Hepatocyte (in vitro differentiated cells): ENCODE data around the gene OPCML. TPM values are rescaled to one million over a fixed set of nuclear protein-coding genes. Genes with fewer than 3 reads are reported as not detected.
A peak's percentile ranks its signal among the peaks of the same experiment; 100 is the strongest.

Source experiments
- DNase-seq: peaks from one replicate; pipeline ENCODE4 v3.0.0-alpha.2; 2016; ENCODE audit warnings: low spot score
- H2AFZ ChIP-seq: fragments of 200-600 bp; sonication (generic); 2 replicates; pipeline ENCODE4 v1.6.0; 2016; ENCODE audit warnings: antibody characterized with exemption, mild to moderate bottlenecking
- H3K27ac ChIP-seq: fragments of 200-600 bp; sonication (generic); 2 replicates; pipeline ENCODE4 v1.5.1; 2016; ENCODE audit warnings: mild to moderate bottlenecking
- H3K27me3 ChIP-seq: fragments of 200-600 bp; sonication (generic); 2 replicates; pipeline ENCODE4 v1.6.1; 2016
- H3K36me3 ChIP-seq: fragments of 200-600 bp; sonication (generic); replicated peaks from 2 replicates; pipeline ENCODE4 v1.5.1; 2016; ENCODE audit warnings: low read depth; ENCODE audit not compliant: insufficient read depth
- H3K4me1 ChIP-seq: fragments of 200-600 bp; sonication (generic); 2 replicates; pipeline ENCODE4 v1.5.1; 2016; ENCODE audit warnings: mild to moderate bottlenecking, moderate library complexity; ENCODE audit not compliant: insufficient read depth
- H3K4me2 ChIP-seq: fragments of 200-600 bp; sonication (generic); 2 replicates; pipeline ENCODE4 v1.6.0; 2016
- H3K4me3 ChIP-seq: fragments of 200-600 bp; sonication (generic); 2 replicates; pipeline ENCODE4 v1.5.1; 2016; ENCODE audit warnings: mild to moderate bottlenecking
- H3K79me2 ChIP-seq: fragments of 200-600 bp; sonication (generic); 2 replicates; pipeline ENCODE4 v1.6.0; 2017; ENCODE audit warnings: mild to moderate bottlenecking
- H3K9me2 ChIP-seq: fragments of 200-600 bp; sonication (generic); replicated peaks from 2 replicates; pipeline ENCODE4 v1.6.0; 2017; ENCODE audit warnings: mild to moderate bottlenecking; ENCODE audit not compliant: insufficient read depth
- H3K9me3 ChIP-seq: fragments of 200-600 bp; sonication (generic); 2 replicates; pipeline ENCODE4 v1.5.1; 2016; ENCODE audit warnings: low read depth, mild to moderate bottlenecking
- H4K20me1 ChIP-seq: fragments of 200-600 bp; sonication (generic); 2 replicates; pipeline ENCODE4 v1.6.0; 2016; ENCODE audit warnings: mild to moderate bottlenecking; ENCODE audit not compliant: insufficient read depth, poor library complexity, severe bottlenecking
- EZH2 ChIP-seq: fragments of 200-600 bp; sonication (generic); IDR thresholded peaks from 2 replicates; pipeline ENCODE4 v1.6.1; 2016; ENCODE audit warnings: antibody characterized with exemption, mild to moderate bottlenecking, borderline replicate concordance
- EZH2phosphoT487 ChIP-seq: fragments of 200-600 bp; sonication (generic); IDR thresholded peaks from one replicate; pipeline ENCODE4 v1.6.1; 2018; ENCODE audit warnings: antibody characterized with exemption, mild to moderate bottlenecking, low read depth, moderate library complexity; ENCODE audit not compliant: unreplicated experiment, severe bottlenecking
- WGBS: methylation state at CpG from one replicate; pipeline ENCODE4 v1.1.6; 2016; ENCODE audit warnings: low lambda C conversion rate; ENCODE audit errors: missing lambda C conversion rate; 5-methylcytosine and 5-hydroxymethylcytosine counted together
- polyA plus RNA-seq: library from polyadenylated mRNA; unstranded; fragments of >200 nt; fragmentation: Nextera tagmentation; extraction: Ambion mirVana; gene quantifications from 2 replicates; pipeline ENCODE4 v1.2.1, GENCODE V29; 2016
- total RNA-seq: library from RNA; depleted of rRNA; stranded (reverse); fragments of >200 nt; gene quantifications from 2 replicates; pipeline ENCODE4 v1.2.3, GENCODE V29; 2014
- TF ChIP-seq, protein P1 (sequence below): fragments of 200-600 bp; sonication (generic); IDR thresholded peaks from 2 replicates; pipeline ENCODE4 v1.5.1; 2016; ENCODE audit warnings: antibody characterized with exemption, mild to moderate bottlenecking; ENCODE audit not compliant: poor library complexity

Gene OPCML
- total and polyA plus RNA-seq, 2 experiments from 2014 or later = 0.37 to 0.98 TPM

DNA sequence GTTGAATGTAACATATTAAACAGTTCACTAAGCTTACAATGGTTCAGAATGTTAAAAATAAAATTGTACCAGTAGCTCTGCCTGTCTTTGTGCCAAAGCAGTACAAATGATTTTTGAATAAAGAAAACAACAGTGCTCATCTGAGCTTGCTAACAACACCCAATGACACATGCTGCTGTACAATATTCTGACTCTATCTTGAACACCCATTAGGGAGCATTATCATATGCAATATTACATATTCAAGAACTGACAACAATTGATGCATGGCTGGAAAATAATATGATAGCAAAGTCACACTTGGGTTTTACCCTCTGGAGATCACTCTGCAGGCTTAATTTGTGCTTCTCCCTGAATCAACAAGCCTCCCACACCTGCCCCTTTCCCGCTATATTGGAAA lies 953.7 kb downstream of the OPCML start:
- H3K9me2 ChIP-seq = no peaks in the 10 kb centered on the region
- H3K9me3 ChIP-seq = no peaks in the 10 kb centered on the region
- DNase-seq = no peak
- no peaks in the 10 kb centered on the region for H3K27me3 ChIP-seq
- no peak overlapping the region for H2AFZ ChIP-seq
- no peaks in the 10 kb centered on the region for H3K79me2 ChIP-seq
- H3K36me3 ChIP-seq = no peaks in the 10 kb centered on the region
- H3K4me2 ChIP-seq = no peak overlapping the region
- WGBS = 95% methylated on average over 1 of the region's 1 CpG
- H3K4me1 ChIP-seq = no peaks in the 10 kb centered on the region
- no peak overlapping the region for H3K4me3 ChIP-seq
- TF ChIP-seq EZH2 (no peak), EZH2phosphoT487 (no peak)
- TF ChIP-seq, protein P1, sequence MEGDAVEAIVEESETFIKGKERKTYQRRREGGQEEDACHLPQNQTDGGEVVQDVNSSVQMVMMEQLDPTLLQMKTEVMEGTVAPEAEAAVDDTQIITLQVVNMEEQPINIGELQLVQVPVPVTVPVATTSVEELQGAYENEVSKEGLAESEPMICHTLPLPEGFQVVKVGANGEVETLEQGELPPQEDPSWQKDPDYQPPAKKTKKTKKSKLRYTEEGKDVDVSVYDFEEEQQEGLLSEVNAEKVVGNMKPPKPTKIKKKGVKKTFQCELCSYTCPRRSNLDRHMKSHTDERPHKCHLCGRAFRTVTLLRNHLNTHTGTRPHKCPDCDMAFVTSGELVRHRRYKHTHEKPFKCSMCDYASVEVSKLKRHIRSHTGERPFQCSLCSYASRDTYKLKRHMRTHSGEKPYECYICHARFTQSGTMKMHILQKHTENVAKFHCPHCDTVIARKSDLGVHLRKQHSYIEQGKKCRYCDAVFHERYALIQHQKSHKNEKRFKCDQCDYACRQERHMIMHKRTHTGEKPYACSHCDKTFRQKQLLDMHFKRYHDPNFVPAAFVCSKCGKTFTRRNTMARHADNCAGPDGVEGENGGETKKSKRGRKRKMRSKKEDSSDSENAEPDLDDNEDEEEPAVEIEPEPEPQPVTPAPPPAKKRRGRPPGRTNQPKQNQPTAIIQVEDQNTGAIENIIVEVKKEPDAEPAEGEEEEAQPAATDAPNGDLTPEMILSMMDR = no peak
- no peaks in the 10 kb centered on the region for H4K20me1 ChIP-seq
- no peak overlapping the region for H3K27ac ChIP-seq

DNA sequence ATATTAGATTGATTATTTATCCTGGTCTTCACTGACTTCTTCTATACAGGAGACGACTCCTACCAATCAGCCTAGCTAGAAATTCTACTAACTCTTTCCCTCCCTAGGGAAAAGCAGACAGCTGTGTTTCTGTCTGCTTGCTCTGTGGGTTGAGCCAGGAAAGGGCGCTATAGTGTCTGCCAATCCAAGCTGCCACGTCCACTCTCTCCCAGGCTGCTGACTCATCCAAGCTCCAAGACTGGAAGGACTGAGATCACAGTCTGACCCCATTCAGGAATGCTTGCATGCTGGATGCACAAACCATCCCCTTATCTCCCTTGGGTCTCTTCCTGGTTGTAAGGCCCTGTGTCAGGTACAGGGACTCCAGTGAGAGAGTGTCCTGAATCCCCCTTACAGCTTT lies 955.6 kb downstream of the OPCML start:
- H3K27me3 ChIP-seq = no peaks in the 10 kb centered on the region
- H4K20me1 ChIP-seq = no peaks in the 10 kb centered on the region
- H3K36me3 ChIP-seq = no peaks in the 10 kb centered on the region
- no peaks in the 10 kb centered on the region for H3K4me1 ChIP-seq
- H3K27ac ChIP-seq = peak overlapping the region; percentile 76
- H3K4me2 ChIP-seq = no peak overlapping the region
- WGBS = 58% methylated on average over 3 of the region's 3 CpGs
- H3K9me3 ChIP-seq = no peaks in the 10 kb centered on the region
- peak overlapping the region; percentile 9 for H2AFZ ChIP-seq
- H3K4me3 ChIP-seq = no peak overlapping the region
- H3K79me2 ChIP-seq = no peaks in the 10 kb centered on the region
- TF ChIP-seq, protein P1 = peak; percentile 9
- TF ChIP-seq EZH2 = no peak
- no peaks in the 10 kb centered on the region for H3K9me2 ChIP-seq
- DNase-seq = peak; percentile 85

DNA sequence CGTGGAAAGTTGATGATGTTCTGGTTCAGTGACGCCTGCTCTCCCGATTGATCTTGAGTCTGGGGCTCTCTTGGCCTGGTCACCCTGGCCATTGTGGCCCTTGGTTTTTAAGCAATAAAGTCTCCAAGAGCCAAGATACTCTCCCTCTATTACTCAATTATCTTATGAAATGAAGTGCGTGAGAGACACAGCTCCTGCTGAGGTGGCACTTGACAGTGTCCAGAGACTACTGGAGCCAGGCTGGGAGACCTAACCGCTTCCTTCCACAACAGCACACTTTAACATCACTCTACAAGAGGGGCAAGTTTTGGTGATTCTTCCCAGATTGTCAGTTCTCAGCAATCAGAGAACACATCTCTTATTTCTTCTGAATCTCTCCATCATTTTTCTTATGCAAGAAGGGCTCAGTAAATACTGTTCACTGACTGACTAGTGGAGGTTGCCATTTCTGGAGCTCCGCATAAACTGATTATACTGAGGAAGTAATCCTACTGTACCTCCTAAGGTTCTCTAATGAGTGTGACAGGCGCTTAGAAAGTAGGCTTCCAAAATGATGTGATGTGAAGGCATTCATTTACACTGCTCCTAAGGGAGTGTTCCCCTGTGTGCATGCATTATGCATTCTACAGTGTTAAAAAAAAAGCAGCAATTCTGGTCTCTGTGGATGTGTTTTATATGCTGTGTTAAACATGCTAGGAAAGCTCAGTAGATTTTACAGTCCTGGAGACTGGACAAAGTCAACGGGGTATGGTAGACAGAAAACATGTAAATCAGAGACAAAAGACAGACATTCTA lies 968.0 kb downstream of the OPCML start:
- no peaks in the 10 kb centered on the region for H4K20me1 ChIP-seq
- no peaks in the 10 kb centered on the region for H3K36me3 ChIP-seq
- WGBS = 72% methylated on average over 8 of the region's 8 CpGs
- H3K4me2 ChIP-seq = no peak overlapping the region
- H3K4me1 ChIP-seq = peaks cover 5% of the 10 kb centered on the region
- no peak for DNase-seq
- H3K9me3 ChIP-seq = no peaks in the 10 kb centered on the region
- H3K27me3 ChIP-seq = no peaks in the 10 kb centered on the region
- no peaks in the 10 kb centered on the region for H3K9me2 ChIP-seq
- TF ChIP-seq EZH2phosphoT487 = no peak
- TF ChIP-seq, protein P1 = no peak
- no peak for TF ChIP-seq EZH2
- H3K79me2 ChIP-seq = no peaks in the 10 kb centered on the region
- no peak overlapping the region for H3K27ac ChIP-seq
- H3K4me3 ChIP-seq = no peak overlapping the region
- H2AFZ ChIP-seq = no peak overlapping the region
